22Rv1 (cell line): ENCODE data around the gene FSD1.

Experiments
- H3K27ac ChIP-seq: fragments of 450-650 bp; 2 replicates; pipeline ENCODE4 v1.5.1; 2017
- ZFX ChIP-seq: fragments of 450-650 bp; IDR thresholded peaks from 2 replicates; pipeline ENCODE4 v1.6.1; 2017; ENCODE audit warnings: antibody characterized with exemption, borderline replicate concordance
- TF ChIP-seq, protein P1 (sequence below): fragments of 450-650 bp; IDR thresholded peaks from 2 replicates; pipeline ENCODE4 v1.5.1; 2017; ENCODE audit warnings: mild to moderate bottlenecking

FSD1 gene

DNA sequence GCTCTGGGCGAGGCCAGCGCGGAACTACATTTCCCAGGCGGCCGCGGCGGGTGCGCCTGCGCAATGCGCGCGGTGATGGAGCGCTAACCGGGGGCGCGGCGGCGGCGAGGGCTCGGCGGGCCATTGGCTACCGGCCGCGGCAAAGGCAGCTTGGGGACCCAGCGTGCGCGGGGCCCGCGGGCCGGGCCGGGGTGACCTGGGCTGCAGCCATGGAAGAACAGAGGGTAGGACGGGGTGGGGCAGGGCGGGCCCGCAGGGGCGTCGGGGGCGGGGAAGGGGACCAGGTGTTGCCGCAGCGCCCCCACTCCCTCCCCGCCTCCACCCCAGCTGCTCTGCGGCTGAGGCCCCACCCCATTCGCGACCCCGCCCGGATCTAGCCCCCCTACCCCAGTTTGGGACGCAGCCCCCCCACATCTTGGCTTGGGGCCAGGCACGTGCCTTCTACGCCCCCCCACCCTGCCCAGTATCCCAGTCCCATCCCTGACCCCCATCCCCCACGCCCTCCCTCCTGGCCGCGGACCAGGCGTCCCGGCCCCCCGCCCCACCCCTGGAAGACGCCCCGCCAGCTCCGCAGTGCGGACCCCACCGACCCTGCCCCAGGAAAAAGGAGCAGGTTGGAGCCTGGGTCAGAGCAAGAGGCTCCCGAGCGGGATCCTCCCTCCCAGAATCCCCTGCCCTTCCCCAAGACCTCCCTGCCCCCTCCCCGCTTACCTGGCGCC is at the start of gene FSD1:
TSS of gene FSD1 (plus strand) at position 61 of the 719 bp plus-strand sequence. CDS start at position 210, 149 bp downstream.
- TF ChIP-seq, protein P1, sequence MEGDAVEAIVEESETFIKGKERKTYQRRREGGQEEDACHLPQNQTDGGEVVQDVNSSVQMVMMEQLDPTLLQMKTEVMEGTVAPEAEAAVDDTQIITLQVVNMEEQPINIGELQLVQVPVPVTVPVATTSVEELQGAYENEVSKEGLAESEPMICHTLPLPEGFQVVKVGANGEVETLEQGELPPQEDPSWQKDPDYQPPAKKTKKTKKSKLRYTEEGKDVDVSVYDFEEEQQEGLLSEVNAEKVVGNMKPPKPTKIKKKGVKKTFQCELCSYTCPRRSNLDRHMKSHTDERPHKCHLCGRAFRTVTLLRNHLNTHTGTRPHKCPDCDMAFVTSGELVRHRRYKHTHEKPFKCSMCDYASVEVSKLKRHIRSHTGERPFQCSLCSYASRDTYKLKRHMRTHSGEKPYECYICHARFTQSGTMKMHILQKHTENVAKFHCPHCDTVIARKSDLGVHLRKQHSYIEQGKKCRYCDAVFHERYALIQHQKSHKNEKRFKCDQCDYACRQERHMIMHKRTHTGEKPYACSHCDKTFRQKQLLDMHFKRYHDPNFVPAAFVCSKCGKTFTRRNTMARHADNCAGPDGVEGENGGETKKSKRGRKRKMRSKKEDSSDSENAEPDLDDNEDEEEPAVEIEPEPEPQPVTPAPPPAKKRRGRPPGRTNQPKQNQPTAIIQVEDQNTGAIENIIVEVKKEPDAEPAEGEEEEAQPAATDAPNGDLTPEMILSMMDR = no peak
- TF ChIP-seq ZFX = no peak
- no peak within 1 kb of the TSS for H3K27ac ChIP-seq

DNA sequence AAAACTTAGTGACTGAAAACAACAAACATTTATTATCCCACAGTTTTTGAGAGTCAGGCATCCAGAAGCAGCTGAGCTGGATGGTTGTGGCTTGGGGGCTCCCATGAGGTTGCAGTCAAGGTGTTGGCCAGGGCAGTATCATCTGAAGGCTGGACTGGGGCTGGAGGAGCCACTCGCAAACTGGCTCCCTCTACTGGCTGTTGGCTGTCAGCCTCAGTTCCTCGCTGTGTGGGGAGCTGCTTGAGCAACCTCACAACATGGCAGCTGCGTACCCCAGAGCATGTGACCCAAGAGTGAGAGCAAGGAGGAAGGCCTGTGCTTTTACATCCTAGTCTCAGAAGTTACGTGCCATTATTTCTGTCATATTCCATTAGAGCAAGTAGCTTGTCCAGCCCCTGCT is 47.8 kb upstream of the FSD1 start:
- no peak overlapping the region for H3K27ac ChIP-seq
- TF ChIP-seq, protein P1 = peak; percentile 29; the same call in 1 of the 2 replicates
- no peak for TF ChIP-seq ZFX

DNA sequence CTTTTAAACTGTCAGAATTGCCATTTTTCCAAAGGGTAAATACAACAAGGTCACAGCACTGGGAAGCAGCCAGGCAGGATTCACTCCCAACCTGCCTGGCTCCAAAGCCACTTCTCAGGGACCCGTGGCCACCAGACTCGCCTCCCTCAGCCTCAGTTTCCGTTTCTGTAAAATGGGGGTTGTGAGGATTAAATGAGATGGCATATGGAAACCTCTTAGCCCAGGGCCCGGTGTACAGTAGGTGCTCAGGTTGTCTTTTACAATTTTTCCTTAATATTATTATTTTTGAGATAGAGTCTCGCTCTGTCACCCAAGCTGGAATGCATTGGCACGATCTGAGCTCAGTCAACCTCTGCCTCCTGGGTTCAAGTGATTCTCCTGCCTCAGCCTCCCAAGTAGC is 47.4 kb upstream of the FSD1 start:
- TF ChIP-seq, protein P1 = no peak
- TF ChIP-seq ZFX = no peak
- no peak overlapping the region for H3K27ac ChIP-seq

DNA sequence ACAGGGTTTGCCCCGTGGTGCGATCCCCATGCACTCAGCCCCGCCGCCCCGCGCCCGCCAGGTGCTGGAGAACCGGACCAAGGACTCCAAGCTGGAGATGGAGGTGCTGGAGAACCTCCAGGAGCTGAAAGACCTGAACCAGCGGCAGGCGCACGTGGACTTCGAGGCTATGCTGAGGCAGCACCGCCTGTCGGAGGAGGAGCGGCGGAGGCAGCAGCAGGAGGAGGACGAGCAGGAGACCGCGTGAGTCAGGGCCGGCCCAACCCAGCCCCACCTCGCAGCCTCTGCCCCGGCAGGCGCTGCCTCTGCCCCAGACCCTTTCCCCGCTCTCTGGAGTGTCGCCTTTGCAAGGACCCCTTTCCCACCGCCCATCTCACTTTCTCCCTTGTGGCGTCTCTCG is 46.2 kb upstream of the FSD1 start:
- TF ChIP-seq, protein P1 = no peak
- TF ChIP-seq ZFX = no peak
- no peak overlapping the region for H3K27ac ChIP-seq

DNA sequence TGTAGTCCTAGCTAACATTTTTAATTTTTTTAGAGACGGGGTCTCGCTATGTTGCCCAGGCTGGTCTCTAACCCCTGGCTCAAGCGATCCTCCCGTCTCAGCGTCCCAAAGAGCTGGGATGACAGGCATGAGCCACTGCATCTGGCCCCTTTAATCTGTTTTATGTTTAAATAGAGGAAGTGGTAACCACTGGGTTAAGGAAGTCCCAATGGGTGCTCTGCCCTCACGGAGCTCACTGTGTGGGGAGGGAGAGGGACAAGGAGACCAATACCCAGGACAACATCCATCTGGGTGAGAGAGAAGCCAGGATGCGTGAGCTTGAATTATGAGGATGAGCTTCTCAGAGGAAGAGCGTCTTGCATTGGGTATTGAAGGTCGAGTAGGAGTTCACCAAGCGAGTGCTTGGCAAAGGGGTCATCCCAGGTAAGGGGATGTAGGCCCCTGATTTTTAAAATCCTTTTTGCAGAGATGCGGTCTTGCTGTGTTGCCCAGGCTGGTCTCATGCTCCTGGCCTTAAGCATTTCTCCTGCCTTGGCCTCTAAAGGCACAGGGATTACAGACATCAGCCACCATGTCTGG is 43.7 kb upstream of the FSD1 start:
- no peak overlapping the region for H3K27ac ChIP-seq
- TF ChIP-seq, protein P1 = no peak
- TF ChIP-seq ZFX = no peak

DNA sequence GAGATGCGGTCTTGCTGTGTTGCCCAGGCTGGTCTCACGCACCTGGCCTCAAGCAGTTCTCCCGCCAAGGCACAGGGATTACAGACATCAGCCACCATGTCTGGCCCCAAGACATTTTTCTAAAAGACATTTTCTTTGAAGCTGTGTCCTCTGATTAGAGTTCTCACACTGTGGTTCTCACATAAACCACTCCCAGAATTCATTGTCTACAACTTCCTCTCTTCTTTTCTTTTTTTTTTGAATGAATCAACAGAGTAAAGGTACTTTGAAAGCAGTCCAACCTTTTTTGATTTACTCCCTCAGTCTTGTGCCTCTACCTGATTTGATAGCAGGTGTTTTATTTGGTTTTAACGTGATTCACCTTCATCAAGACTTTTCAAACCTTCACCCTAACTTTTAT is 39.6 kb upstream of the FSD1 start:
- no peak for TF ChIP-seq ZFX
- TF ChIP-seq, protein P1 = no peak
- H3K27ac ChIP-seq = no peak overlapping the region
